ENCODE measurements around the gene NAT8L.

The NAT8L gene

GRCh38 chr4:2105559-2105958 is 46.4 kb downstream of the NAT8L start:
- no peaks in the 10 kb centered on the region for H3K4me1 Mint-ChIP-seq (ENCODE audit: low read depth in 2 of 2)
- H3K36me3 Mint-ChIP-seq (ENCODE audit: insufficient read depth) = no peaks in the 10 kb centered on the region
- H3K9me3 Mint-ChIP-seq = peaks cover 4 to 9% of the 10 kb centered on the region in 2 donors
- ATAC-seq (replicated peaks) = no peak
- no peak overlapping the region for H3K27ac Mint-ChIP-seq
- H3K4me3 Mint-ChIP-seq = no peak overlapping the region
- H3K27me3 Mint-ChIP-seq = peaks cover 9 to 20% of the 10 kb centered on the region in 2 donors
- no peak for DNase-seq

- Mint-ChIP-seq H3K4me1 (ENCODE audit: low read depth in 2 of 2) (no peaks in the 10 kb centered on the region), H3K27ac (no peak overlapping the region), H3K36me3 (ENCODE audit: insufficient read depth) (no peaks in the 10 kb centered on the region), H3K9me3 (no peaks in the 10 kb centered on the region), H3K4me3 (no peak overlapping the region), H3K27me3 (peaks cover 0 to 8% of the 10 kb centered on the region in 2 donors)
- no peak for ATAC-seq (replicated peaks)
- no peak for DNase-seq
These were observed 57.7 kb downstream of the NAT8L start for GRCh38 chr4:2116687-2117400.

All from effector memory CD8-positive, alpha-beta T cell (primary cell).